Measurements from ENCODE around the gene NDUFB8. TPM values are rescaled to one million over a fixed set of nuclear protein-coding genes. Genes with fewer than 3 reads are reported as not detected.
"Not testable (repeated sequence)": the region's sequence is repeated elsewhere in the genome, so short reads cannot be mapped to it uniquely, and the experiment has no call there.

The NDUFB8 gene
- total RNA-seq, result 100 to 1,000 TPM; 166 to 273 TPM
- polyA plus RNA-seq (ENCODE audit: insufficient read length in 2 of 2), result 100 to 1,000 TPM; 264 to 271 TPM
- long read RNA-seq, donor 1, transcript NDUFB8-201 (5 exons, 671 nt), result major isoform, 215 of 481 reads
- long read RNA-seq, donor 1, transcript NDUFB8-207 (3 exons, 602 nt), result minor isoform, 5 of 481 reads
- long read RNA-seq, donor 1, transcript NDUFB8-205 (4 exons, 829 nt), result minor isoform, 13 of 481 reads
- long read RNA-seq, donor 1, transcript NDUFB8-204 (2 exons, 390 nt), result minor isoform, 86 of 481 reads
- long read RNA-seq, donor 1, partial matches to known transcripts, result 156 of 481 reads
- long read RNA-seq, donor 1, other reads (novel, unspliced or antisense), result 0 of 481 reads
- long read RNA-seq, donor 2, transcript NDUFB8-204 (2 exons, 390 nt), result minor isoform, 12 of 103 reads
- long read RNA-seq, donor 2, transcript NDUFB8-201 (5 exons, 671 nt), result major isoform, 59 of 103 reads
- long read RNA-seq, donor 2, partial matches to known transcripts, result 30 of 103 reads
- long read RNA-seq, donor 2, other reads (novel, unspliced or antisense), result 0 of 103 reads
- long read RNA-seq, donor 3, transcript NDUFB8-201 (5 exons, 671 nt), result major isoform, 106 of 184 reads
- long read RNA-seq, donor 3, transcript NDUFB8-204 (2 exons, 390 nt), result minor isoform, 19 of 184 reads
- long read RNA-seq, donor 3, partial matches to known transcripts, result 47 of 184 reads
- long read RNA-seq, donor 3, other reads (novel, unspliced or antisense), result 0 of 184 reads
- long read RNA-seq, donor 4, transcript NDUFB8-205 (4 exons, 829 nt), result minor isoform, 11 of 396 reads
- long read RNA-seq, donor 4, transcript NDUFB8-201 (5 exons, 671 nt), result major isoform, 189 of 396 reads
- long read RNA-seq, donor 4, transcript NDUFB8-204 (2 exons, 390 nt), result minor isoform, 67 of 396 reads
- long read RNA-seq, donor 4, partial matches to known transcripts, result 122 of 396 reads
- long read RNA-seq, donor 4, other reads (novel, unspliced or antisense), result 0 of 396 reads

- Histone ChIP-seq H3K36me3 (ENCODE audit: control insufficient read depth, insufficient read depth, low read length) (peaks cover 25% of the 10 kb centered on the region), H3K4me1 (ENCODE audit: control insufficient read depth, insufficient read depth, low read length) (peaks cover 7% of the 10 kb centered on the region), H3K4me3 (ENCODE audit: low read depth, low read length) (peak within 1 kb of the TSS; percentile 96), H3K27me3 (ENCODE audit: control insufficient read depth, insufficient read depth, low read length) (no peaks in the 10 kb centered on the region), H3K9me3 (ENCODE audit: control insufficient read depth, insufficient read depth, low read length) (no peaks in the 10 kb centered on the region), H3K27ac (ENCODE audit: low read depth, low read length) (peak within 1 kb of the TSS; percentile 84)
- DNase-seq (ENCODE audit: low read depth in 4 of 6, low spot score in 6 of 6), result peak; percentile 89 to 99 (median 94)
- WGBS (ENCODE audit: insufficient coverage), result 0% methylated on average over 43 of the region's 43 CpGs
These were observed at the start of gene NDUFB8 for GRCh38 chr10:100529475-100530298. NDUFB8 (minus strand) TSS chr10:100529871; CDS start chr10:100529851, 20 bp downstream.

GRCh38 chr10:100576282-100576635 lies 46.6 kb upstream of the NDUFB8 start:
- H3K9me3 ChIP-seq (ENCODE audit: control insufficient read depth, insufficient read depth, low read length), result no peaks in the 10 kb centered on the region
- 78% methylated on average over 5 of the region's 5 CpGs for WGBS (ENCODE audit: insufficient coverage)
- DNase-seq (ENCODE audit: low read depth in 4 of 6, low spot score in 6 of 6), result no peak
- peaks cover 2% of the 10 kb centered on the region for H3K27me3 ChIP-seq (ENCODE audit: control insufficient read depth, insufficient read depth, low read length)
- no peak overlapping the region for H3K4me3 ChIP-seq (ENCODE audit: low read depth, low read length)
- H3K27ac ChIP-seq (ENCODE audit: low read depth, low read length), result no peak overlapping the region
- H3K4me1 ChIP-seq (ENCODE audit: control insufficient read depth, insufficient read depth, low read length), result no peaks in the 10 kb centered on the region
- no peaks in the 10 kb centered on the region for H3K36me3 ChIP-seq (ENCODE audit: control insufficient read depth, insufficient read depth, low read length)

- H3K4me3 ChIP-seq (ENCODE audit: low read depth, low read length), result no peak overlapping the region
- no peaks in the 10 kb centered on the region for H3K36me3 ChIP-seq (ENCODE audit: control insufficient read depth, insufficient read depth, low read length)
- H3K27me3 ChIP-seq (ENCODE audit: control insufficient read depth, insufficient read depth, low read length), result peaks cover 7% of the 10 kb centered on the region
- no peak for DNase-seq (ENCODE audit: low read depth in 4 of 6, low spot score in 6 of 6)
- H3K27ac ChIP-seq (ENCODE audit: low read depth, low read length), result no peak overlapping the region
- WGBS (ENCODE audit: insufficient coverage), result 64% methylated on average over 6 of the region's 8 CpGs
- no peaks in the 10 kb centered on the region for H3K4me1 ChIP-seq (ENCODE audit: control insufficient read depth, insufficient read depth, low read length)
- no peaks in the 10 kb centered on the region for H3K9me3 ChIP-seq (ENCODE audit: control insufficient read depth, insufficient read depth, low read length)
These were observed 46.1 kb upstream of the NDUFB8 start for GRCh38 chr10:100575585-100576281.

GRCh38 chr10:100575146-100575545 lies 45.5 kb upstream of the NDUFB8 start:
- H3K4me3 ChIP-seq (ENCODE audit: low read depth, low read length); DNase-seq (ENCODE audit: low read depth in 4 of 6, low spot score in 6 of 6); H3K4me1 ChIP-seq (ENCODE audit: control insufficient read depth, insufficient read depth, low read length); H3K27me3 ChIP-seq (ENCODE audit: control insufficient read depth, insufficient read depth, low read length); H3K9me3 ChIP-seq (ENCODE audit: control insufficient read depth, insufficient read depth, low read length); H3K27ac ChIP-seq (ENCODE audit: low read depth, low read length); H3K36me3 ChIP-seq (ENCODE audit: control insufficient read depth, insufficient read depth, low read length): not testable (repeated sequence)
- whole genome bisulfite sequencing (ENCODE audit: insufficient coverage), result 90% methylated on average over 2 of the region's 7 CpGs

GRCh38 chr10:100571084-100571856 lies 41.6 kb upstream of the NDUFB8 start:
- Histone ChIP-seq H3K27me3 (ENCODE audit: control insufficient read depth, insufficient read depth, low read length) (peaks cover 33% of the 10 kb centered on the region), H3K4me3 (ENCODE audit: low read depth, low read length) (no peak overlapping the region), H3K27ac (ENCODE audit: low read depth, low read length) (no peak overlapping the region), H3K9me3 (ENCODE audit: control insufficient read depth, insufficient read depth, low read length) (no peaks in the 10 kb centered on the region), H3K36me3 (ENCODE audit: control insufficient read depth, insufficient read depth, low read length) (no peaks in the 10 kb centered on the region), H3K4me1 (ENCODE audit: control insufficient read depth, insufficient read depth, low read length) (no peaks in the 10 kb centered on the region)
- DNase-seq (ENCODE audit: low read depth in 4 of 6, low spot score in 6 of 6), result peak in 1 of 6 donors; percentile 81
- 68% methylated on average over 13 of the region's 24 CpGs for whole genome bisulfite sequencing (ENCODE audit: insufficient coverage)

- no peaks in the 10 kb centered on the region for H3K4me1 ChIP-seq (ENCODE audit: control insufficient read depth, insufficient read depth, low read length)
- no peak overlapping the region for H3K4me3 ChIP-seq (ENCODE audit: low read depth, low read length)
- peaks cover 39% of the 10 kb centered on the region for H3K27me3 ChIP-seq (ENCODE audit: control insufficient read depth, insufficient read depth, low read length)
- DNase-seq (ENCODE audit: low read depth in 4 of 6, low spot score in 6 of 6), result no peak
- H3K27ac ChIP-seq (ENCODE audit: low read depth, low read length), result no peak overlapping the region
- no peaks in the 10 kb centered on the region for H3K9me3 ChIP-seq (ENCODE audit: control insufficient read depth, insufficient read depth, low read length)
- 65% methylated on average over 8 of the region's 8 CpGs for WGBS (ENCODE audit: insufficient coverage)
- H3K36me3 ChIP-seq (ENCODE audit: control insufficient read depth, insufficient read depth, low read length), result no peaks in the 10 kb centered on the region
These were observed 40.8 kb upstream of the NDUFB8 start for GRCh38 chr10:100570506-100570905.

GRCh38 chr10:100569687-100570481 lies 40.2 kb upstream of the NDUFB8 start:
- H3K4me3 ChIP-seq (ENCODE audit: low read depth, low read length), result no peak overlapping the region
- no peak for DNase-seq (ENCODE audit: low read depth in 4 of 6, low spot score in 6 of 6)
- H3K27me3 ChIP-seq (ENCODE audit: control insufficient read depth, insufficient read depth, low read length), result peaks cover 45% of the 10 kb centered on the region
- WGBS (ENCODE audit: insufficient coverage), result 31% methylated on average over 23 of the region's 28 CpGs
- no peaks in the 10 kb centered on the region for H3K9me3 ChIP-seq (ENCODE audit: control insufficient read depth, insufficient read depth, low read length)
- H3K4me1 ChIP-seq (ENCODE audit: control insufficient read depth, insufficient read depth, low read length), result no peaks in the 10 kb centered on the region
- H3K27ac ChIP-seq (ENCODE audit: low read depth, low read length), result no peak overlapping the region
- no peaks in the 10 kb centered on the region for H3K36me3 ChIP-seq (ENCODE audit: control insufficient read depth, insufficient read depth, low read length)

- WGBS (ENCODE audit: insufficient coverage), result 80% methylated on average over 3 of the region's 3 CpGs
- H3K9me3 ChIP-seq (ENCODE audit: control insufficient read depth, insufficient read depth, low read length), result no peaks in the 10 kb centered on the region
- no peak overlapping the region for H3K27ac ChIP-seq (ENCODE audit: low read depth, low read length)
- no peak overlapping the region for H3K4me3 ChIP-seq (ENCODE audit: low read depth, low read length)
- DNase-seq (ENCODE audit: low read depth in 4 of 6, low spot score in 6 of 6), result no peak
- peaks cover 44% of the 10 kb centered on the region for H3K27me3 ChIP-seq (ENCODE audit: control insufficient read depth, insufficient read depth, low read length)
- no peaks in the 10 kb centered on the region for H3K4me1 ChIP-seq (ENCODE audit: control insufficient read depth, insufficient read depth, low read length)
- H3K36me3 ChIP-seq (ENCODE audit: control insufficient read depth, insufficient read depth, low read length), result no peaks in the 10 kb centered on the region
These were observed 39.2 kb upstream of the NDUFB8 start for GRCh38 chr10:100568912-100569311.
